H1 (cell line): ENCODE data around the gene APOL1. TPM values are rescaled to one million over a fixed set of nuclear protein-coding genes. Genes with fewer than 3 reads are reported as not detected.

Experiments
- JUND ChIP-seq: IDR thresholded peaks from 2 replicates; pipeline ENCODE4 v1.6.1; 2011; ENCODE audit warnings: mild to moderate bottlenecking, improper control_type of control experiment, low read length
- KDM5A ChIP-seq: fragments of 200-600 bp; IDR thresholded peaks from 2 replicates; pipeline ENCODE4 v1.7.1; 2012; ENCODE audit warnings: mild to moderate bottlenecking, low read length, inconsistent platforms, mixed read lengths
- polyA plus RNA-seq, 7 experiments: library from polyadenylated mRNA; depleted of rRNA in 3 of 7; stranded (reverse) in 5 of 7; unstranded in 2 of 7; fragments of >200 nt in 5 of 7; fragments of 200-250 nt in 2 of 7; gene quantifications; 1 replicate in 5 of 7; 2 replicates in 1 of 7; 4 replicates in 1 of 7; pipeline versions ENCODE4 v1.2.1 to v1.2.3, GENCODE V29; 2011 to 2013; ENCODE audit warnings: missing spikeins in 2 of 7, mixed read lengths in 2 of 7
- total RNA-seq: library from RNA; stranded (reverse); fragmentation: NEBNext Ultra II Directional; extraction: Animal tissue kit (Norgen Biotek cat#: 25700); gene quantifications from 2 replicates; pipeline ENCODE4 v1.2.1, GENCODE V29; 2021

Gene APOL1
- total and polyA plus RNA-seq, 2 of the 8 experiments (the other 6 are each of a cell fraction or from before 2014, with no cell fraction given), result not detected

DNA sequence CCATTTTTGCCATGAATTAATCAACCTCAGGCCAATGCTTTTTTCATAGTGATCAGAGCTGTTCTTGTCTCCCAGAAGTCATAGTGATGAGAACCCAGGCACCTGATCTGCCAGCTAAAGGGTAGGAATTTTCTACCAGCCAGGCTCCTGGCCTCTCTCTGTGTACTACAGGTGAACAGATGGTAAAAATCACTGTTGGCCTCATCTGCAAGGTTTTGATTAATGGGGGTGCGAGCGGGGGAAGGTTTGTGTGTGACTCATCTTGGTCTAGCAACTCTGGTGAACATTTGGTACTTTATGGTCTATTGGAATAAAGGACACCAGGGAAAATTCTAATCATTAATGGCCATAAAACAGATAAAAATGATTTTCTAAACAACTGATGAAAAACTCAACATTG, 37.0 kb upstream of the APOL1 start (continued):
- TF ChIP-seq KDM5A (no peak), JUND (no peak)
- TF ChIP-seq, all 59 proteins: peak for 0
